ENCODE measurements around the gene CLSTN2. TPM values are rescaled to one million over a fixed set of nuclear protein-coding genes. Genes with fewer than 3 reads are reported as not detected.

Gene CLSTN2
- total RNA-seq, 1 donor from 2014 or later = under 0.01 TPM

GRCh38 chr3:140273542-140274195 is 338.7 kb downstream of the CLSTN2 start:
- DNase-seq (ENCODE audit: low read depth, low spot score) = no peak

- DNase-seq (ENCODE audit: low read depth, low spot score) = no peak
These were observed 339.4 kb downstream of the CLSTN2 start for GRCh38 chr3:140274429-140274828.

- DNase-seq (ENCODE audit: low read depth, low spot score) = no peak
These were observed 341.7 kb downstream of the CLSTN2 start for GRCh38 chr3:140276703-140277102.

DNA sequence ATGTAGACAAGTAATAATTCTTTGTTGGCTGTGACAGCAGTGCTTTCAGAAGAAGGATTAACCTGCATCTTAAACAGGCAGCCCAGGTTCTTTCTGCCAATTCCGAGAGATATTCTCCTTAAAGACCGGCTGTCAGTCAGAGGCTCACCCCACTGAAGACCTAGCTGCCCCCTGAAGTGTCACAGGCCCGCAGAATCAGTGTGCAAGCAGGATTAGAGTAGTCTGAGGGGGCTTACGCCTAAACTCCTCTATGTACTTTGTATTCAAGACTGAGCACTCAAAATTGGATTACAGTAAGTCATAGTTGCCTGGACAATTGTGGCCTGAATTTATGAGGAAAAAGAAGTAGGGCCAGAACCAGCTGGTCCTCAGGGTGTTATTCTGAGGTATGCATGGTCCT is 342.9 kb downstream of the CLSTN2 start:
- DNase-seq (ENCODE audit: low read depth, low spot score) = no peak

DNA sequence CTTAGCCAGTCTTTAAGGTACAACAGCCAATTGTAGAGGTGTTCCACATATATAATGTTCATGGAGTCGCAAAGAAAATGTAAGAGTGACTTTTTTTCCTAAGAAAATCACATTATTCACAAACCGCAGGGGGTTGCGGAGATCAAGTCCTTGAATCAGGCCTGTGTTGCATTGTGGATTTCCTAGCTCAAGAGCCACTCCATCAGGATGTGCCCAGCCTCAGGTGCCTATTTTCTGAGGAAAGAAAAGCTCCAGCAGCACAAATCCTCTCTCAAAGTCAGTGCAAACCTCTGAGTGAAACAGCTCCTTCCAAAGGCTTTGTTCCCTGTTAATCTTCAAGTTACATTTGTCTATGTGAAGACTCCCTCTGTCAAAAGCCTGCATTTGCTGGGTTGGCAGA is 349.4 kb downstream of the CLSTN2 start:
- DNase-seq (ENCODE audit: low read depth, low spot score) = no peak

- no peak for DNase-seq (ENCODE audit: low read depth, low spot score)
These were observed 350.4 kb downstream of the CLSTN2 start for GRCh38 chr3:140285380-140285779.

DNA sequence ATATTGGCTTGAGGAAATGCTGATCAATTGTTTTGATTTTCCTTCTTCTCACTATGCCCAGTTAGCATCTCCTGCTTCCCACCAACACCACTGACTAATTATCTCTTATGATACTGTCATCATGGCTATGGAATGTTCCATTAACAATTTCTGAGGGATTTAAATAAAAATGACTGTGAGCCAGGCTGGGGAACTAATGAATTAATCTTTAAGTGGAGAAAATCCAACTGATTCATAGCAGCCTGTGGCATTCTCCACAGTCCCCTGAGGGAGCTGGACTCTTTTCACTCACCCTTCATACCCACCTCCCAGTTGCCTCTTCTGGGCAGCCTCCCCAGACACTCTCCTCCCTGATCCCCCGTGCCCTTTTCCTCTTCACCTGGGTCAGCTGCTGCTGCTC is 353.6 kb downstream of the CLSTN2 start:
- DNase-seq (ENCODE audit: low read depth, low spot score) = no peak

GRCh38 chr3:140290105-140290504 is 355.1 kb downstream of the CLSTN2 start:
- no peak for DNase-seq (ENCODE audit: low read depth, low spot score)

- DNase-seq (ENCODE audit: low read depth, low spot score) = no peak
These were observed 357.2 kb downstream of the CLSTN2 start for GRCh38 chr3:140292170-140292569.

GRCh38 chr3:140292684-140293083 is 357.7 kb downstream of the CLSTN2 start:
- DNase-seq (ENCODE audit: low read depth, low spot score) = no peak

DNA sequence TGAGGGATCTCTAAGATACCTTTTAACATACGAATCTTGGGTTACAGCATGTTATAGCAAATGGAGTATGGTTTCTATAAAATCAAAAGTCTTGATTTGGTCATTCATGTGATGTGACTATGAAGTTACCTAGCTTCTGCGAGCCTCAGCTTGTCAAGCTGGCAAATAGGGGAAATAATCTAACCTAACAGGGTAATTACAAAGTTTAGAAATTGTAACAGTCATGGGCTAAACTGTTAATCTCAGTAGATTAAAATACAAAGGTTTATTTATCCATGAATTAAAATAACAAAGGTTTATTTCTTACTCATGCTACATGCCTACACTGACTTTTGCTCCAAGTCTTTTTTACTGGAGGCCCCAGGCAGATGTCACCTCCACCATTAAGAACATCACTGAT is 359.1 kb downstream of the CLSTN2 start:
- DNase-seq (ENCODE audit: low read depth, low spot score) = no peak

- DNase-seq (ENCODE audit: low read depth, low spot score) = no peak
These were observed 361.9 kb downstream of the CLSTN2 start for GRCh38 chr3:140296796-140297352.

DNA sequence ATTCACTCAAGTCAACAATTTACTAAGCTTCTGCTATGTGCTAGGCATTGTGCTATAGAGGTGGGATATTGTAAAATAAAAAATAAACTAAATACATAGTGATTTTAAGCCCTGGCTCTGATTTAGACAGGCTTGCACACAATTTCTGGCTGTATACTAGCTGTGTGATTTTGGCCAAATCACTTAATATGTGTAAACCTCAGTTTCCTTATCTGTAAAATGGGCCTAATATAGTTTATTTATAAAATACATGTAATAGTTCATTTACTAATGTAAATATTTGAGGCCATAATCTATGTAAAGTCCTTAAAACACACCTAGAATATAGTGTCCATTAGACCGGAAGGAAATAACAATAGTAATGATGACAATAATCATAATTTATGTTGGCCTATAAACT is 363.1 kb downstream of the CLSTN2 start:
- no peak for DNase-seq (ENCODE audit: low read depth, low spot score)

GRCh38 chr3:140298569-140299070 is 363.6 kb downstream of the CLSTN2 start:
- DNase-seq (ENCODE audit: low read depth, low spot score) = no peak

DNA sequence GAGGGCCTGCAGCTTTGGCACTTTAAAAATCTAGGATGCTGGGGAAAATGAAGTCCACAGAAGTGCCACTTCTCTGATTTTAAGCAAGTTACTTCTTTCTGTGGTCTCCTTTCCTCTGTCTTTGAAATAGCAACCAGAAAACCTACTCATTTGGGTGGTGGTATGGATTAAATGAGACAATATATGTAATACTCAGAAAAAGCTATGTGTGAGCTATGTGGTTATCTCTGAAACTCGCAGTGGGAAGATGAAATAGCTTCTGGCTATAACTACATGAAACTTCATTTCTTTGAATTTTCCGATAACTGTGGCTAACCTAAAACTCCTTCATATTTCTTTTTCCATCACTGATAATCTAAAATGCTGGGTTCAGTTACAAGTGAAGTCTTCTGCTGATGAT is 368.9 kb downstream of the CLSTN2 start:
- no peak for DNase-seq (ENCODE audit: low read depth, low spot score)

- no peak for DNase-seq (ENCODE audit: low read depth, low spot score)
These were observed 373.6 kb downstream of the CLSTN2 start for GRCh38 chr3:140308535-140308934.

GRCh38 chr3:140311428-140311827 is 376.4 kb downstream of the CLSTN2 start:
- no peak for DNase-seq (ENCODE audit: low read depth, low spot score)

DNA sequence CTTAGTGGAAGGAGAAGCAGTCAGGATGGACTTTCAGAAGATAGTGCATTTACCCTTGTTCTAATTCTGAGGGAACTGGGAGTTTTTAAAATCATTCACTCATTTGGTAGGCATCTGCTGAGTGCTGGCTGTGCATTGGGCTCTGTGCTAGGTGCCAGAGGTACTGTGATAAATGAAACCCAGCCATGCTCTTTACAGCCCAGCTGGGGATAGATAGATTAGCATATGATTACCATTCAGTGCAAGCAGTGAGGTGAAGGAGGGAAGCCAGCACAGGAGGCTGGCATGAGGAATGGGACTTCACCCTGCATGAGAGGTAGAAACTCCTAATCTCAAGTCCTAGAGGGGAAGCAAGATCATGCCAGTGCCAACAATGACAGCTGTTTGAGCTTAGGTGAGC is 381.0 kb downstream of the CLSTN2 start:
- DNase-seq (ENCODE audit: low read depth, low spot score) = no peak

DNA sequence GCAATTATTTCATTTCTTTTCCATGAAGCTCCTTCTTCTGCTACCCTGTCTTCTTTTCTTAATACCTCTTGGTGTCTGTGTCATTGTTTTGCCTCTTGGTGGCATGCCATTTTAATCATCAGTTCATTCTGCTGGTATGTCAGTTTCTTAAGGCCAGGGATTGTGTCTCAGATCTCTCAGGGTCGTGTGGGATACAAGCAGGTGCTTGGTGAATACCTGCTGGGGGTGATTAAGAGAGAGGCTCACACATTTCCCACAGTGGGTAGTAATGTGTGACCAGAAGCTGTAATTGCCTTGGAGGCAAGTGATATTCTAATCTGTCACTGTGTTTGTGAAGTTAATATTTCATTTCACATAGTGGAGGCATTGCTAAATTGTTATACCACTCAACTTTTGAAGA is 381.5 kb downstream of the CLSTN2 start:
- no peak for DNase-seq (ENCODE audit: low read depth, low spot score)

GRCh38 chr3:140316868-140317400 is 381.9 kb downstream of the CLSTN2 start:
- no peak for DNase-seq (ENCODE audit: low read depth, low spot score)

GRCh38 chr3:140319739-140320138 is 384.8 kb downstream of the CLSTN2 start:
- no peak for DNase-seq (ENCODE audit: low read depth, low spot score)

GRCh38 chr3:140323561-140323960 is 388.6 kb downstream of the CLSTN2 start:
- DNase-seq (ENCODE audit: low read depth, low spot score) = no peak

DNA sequence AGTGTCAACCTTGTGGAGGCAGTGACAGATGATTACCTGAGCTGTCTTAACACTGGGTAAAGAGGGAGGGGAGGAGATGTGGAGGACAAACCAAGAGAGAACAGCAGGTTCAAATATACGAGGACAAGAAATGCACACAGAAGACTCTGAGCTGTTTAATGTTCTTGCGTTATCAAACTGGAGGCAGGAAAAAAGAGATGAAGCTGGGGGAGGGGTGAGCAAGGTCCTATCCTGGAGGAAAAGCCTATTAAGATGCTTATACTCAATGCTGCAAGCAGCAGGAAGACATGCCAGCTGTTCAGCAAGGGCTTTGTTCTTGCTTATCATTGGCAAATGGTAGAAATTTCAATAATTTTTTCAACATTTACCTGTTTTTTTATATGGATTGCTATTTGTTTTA is 397.1 kb downstream of the CLSTN2 start:
- no peak for DNase-seq (ENCODE audit: low read depth, low spot score)
